HepG2 (cell line): ENCODE data around the gene ACAN. TPM values are rescaled to one million over a fixed set of nuclear protein-coding genes. Genes with fewer than 3 reads are reported as not detected.

Experiments
- ATAC-seq: fragments of 200-7000 bp; cut with Tn5 transposase; 3 replicates; pipeline ENCODE4 v1.9.1; 2020; ENCODE audit warnings: mild to moderate bottlenecking, moderate library complexity
- BruUV-seq: library from RNA; stranded (reverse); fragments of 400-500 nt; replicated peaks from 2 replicates; lab custom pipeline; 2021; lab: Mats Ljungman, UMichigan
- CTCF ChIA-PET: fragments of 300-600 bp; formaldehyde crosslinking; extraction: SDS; loops from one replicate; lab custom pipeline; 2021; ENCODE audit warnings: low total read pairs, inconsistent platforms, low intra/inter-chr PET ratio; lab: Yijun Ruan, JAX
- POLR2A ChIA-PET: fragments of 350-600 bp; sonication (Branson Sonifier 250); formaldehyde crosslinking; loops from one replicate; lab custom pipeline; 2020; ENCODE audit warnings: antibody characterized with exemption, inconsistent platforms; lab: Yijun Ruan, JAX
- DNase-seq: peaks from one replicate; pipeline ENCODE4 v3.0.0-alpha.2; 2015; ENCODE audit warnings: low spot score
- FAIRE-seq: peaks from 3 replicates; lab custom pipeline; 2011; peaks lifted over from hg19 to GRCh38; lab: Jason Lieb, UNC
- H2AFZ ChIP-seq: one replicate; pipeline ENCODE4 v1.6.1; 2011; ENCODE audit warnings: low read length, inconsistent platforms
- H3K27ac ChIP-seq: fragments of 300-600 bp; 3 replicates; pipeline ENCODE4 v1.8.0; 2011; ENCODE audit warnings: mixed run types, mild to moderate bottlenecking, mixed read lengths, low read length, inconsistent platforms; ENCODE audit not compliant: insufficient read depth; ENCODE audit errors: extremely low read length
- H3K27me3 ChIP-seq, 2 experiments: fragments of 200-600 bp in 1 of 2; 2 replicates in 1 of 2; 3 replicates in 1 of 2; pipeline versions ENCODE4 v1.6.0 to v1.8.0; 2011; ENCODE audit warnings: low read length in 2 of 2, mild to moderate bottlenecking in 2 of 2, moderate library complexity in 2 of 2, inconsistent platforms in 1 of 2; ENCODE audit not compliant: insufficient read depth in 2 of 2, control insufficient read depth in 1 of 2
- H3K36me3 ChIP-seq, 2 experiments: fragments of 200-600 bp in 1 of 2; replicated peaks in 1 of 2; 2 replicates in 1 of 2; 3 replicates in 1 of 2; pipeline versions ENCODE4 v1.5.1 to v1.8.0; 2011; ENCODE audit warnings: low read length in 2 of 2, inconsistent platforms in 1 of 2; ENCODE audit not compliant: insufficient read depth in 2 of 2, control insufficient read depth in 1 of 2
- H3K4me1 ChIP-seq: 2 replicates; pipeline ENCODE4 v1.5.1; 2012; ENCODE audit warnings: low read length, inconsistent platforms; ENCODE audit not compliant: insufficient read depth
- H3K4me2 ChIP-seq: 2 replicates; pipeline ENCODE4 v1.6.0; 2011; ENCODE audit warnings: low read depth, low read length, inconsistent platforms
- H3K4me3 ChIP-seq, 3 experiments: fragments of 200-600 bp in 1 of 3; sonication (generic), shearing (Covaris generic) in 1 of 3; replicated peaks in 1 of 3; 2 replicates each; pipeline ENCODE4 v1.5.1; 2011 to 2016; ENCODE audit warnings: low read length in 3 of 3, inconsistent platforms in 2 of 3, low read depth in 2 of 3, mild to moderate bottlenecking in 2 of 3, control low read depth in 1 of 3, mixed read lengths in 1 of 3; ENCODE audit not compliant: insufficient read depth in 1 of 3
- H3K79me2 ChIP-seq: one replicate; pipeline ENCODE4 v1.6.1; 2011; ENCODE audit warnings: low read length, inconsistent platforms; ENCODE audit not compliant: insufficient read depth
- H3K9ac ChIP-seq: 2 replicates; pipeline ENCODE4 v1.6.0; 2011; ENCODE audit warnings: mild to moderate bottlenecking, low read depth, low read length, inconsistent platforms; ENCODE audit not compliant: insufficient read depth
- H3K9me3 ChIP-seq: 2 replicates; pipeline ENCODE4 v1.5.1; 2012; ENCODE audit warnings: mild to moderate bottlenecking, low read length
- H4K20me1 ChIP-seq: 2 replicates; pipeline ENCODE4 v1.6.0; 2011; ENCODE audit warnings: inconsistent platforms, mild to moderate bottlenecking, low read length, moderate library complexity; ENCODE audit not compliant: insufficient read depth
- ARID3A ChIP-seq: IDR thresholded peaks from 2 replicates; pipeline ENCODE4 v1.6.1; 2012; ENCODE audit warnings: low read depth, low read length, improper control_type of control experiment
- CAMTA2 ChIP-seq: sonication (generic); formaldehyde crosslinking; IDR thresholded peaks from 2 replicates; pipeline ENCODE4 v1.4.0; 2020; ENCODE audit warnings: mild to moderate bottlenecking, missing genetic modification reagents, borderline replicate concordance
- GMEB2 ChIP-seq: IDR thresholded peaks from 2 replicates; pipeline ENCODE4 v1.6.1; 2016; ENCODE audit warnings: missing biosample characterization, missing genetic modification reagents, low read depth
- HMGXB3 ChIP-seq: sonication (generic); formaldehyde crosslinking; IDR thresholded peaks from 2 replicates; pipeline ENCODE4 v1.4.0; 2020; ENCODE audit warnings: missing genetic modification reagents, borderline replicate concordance
- KLF9 ChIP-seq: IDR thresholded peaks from 2 replicates; pipeline ENCODE4 v1.6.1; 2016; ENCODE audit warnings: low read depth
- NFRKB ChIP-seq: fragments of 450-650 bp; IDR thresholded peaks from 2 replicates; pipeline ENCODE4 v1.6.1; 2017
- ZBTB7B ChIP-seq: sonication (generic); formaldehyde crosslinking; IDR thresholded peaks from 2 replicates; pipeline ENCODE4 v1.4.0; 2020; ENCODE audit warnings: missing genetic modification reagents
- ZFY ChIP-seq: sonication (generic); formaldehyde crosslinking; IDR thresholded peaks from 2 replicates; pipeline ENCODE4 v1.4.0; 2020; ENCODE audit warnings: missing genetic modification reagents
- ZNF350 ChIP-seq: sonication (generic); formaldehyde crosslinking; IDR thresholded peaks from 2 replicates; pipeline ENCODE4 v1.4.0; 2020; ENCODE audit warnings: mild to moderate bottlenecking, low read depth, missing genetic modification reagents, borderline replicate concordance
- WGBS: methylation state at CpG from one replicate; pipeline ENCODE4 v1.1.6; 2017; ENCODE audit warnings: low lambda C conversion rate; 5-methylcytosine and 5-hydroxymethylcytosine counted together
- in situ Hi-C: cut with HindIII; loops from 2 replicates; pipeline ENCODE4 v1.10.0; 2017; ENCODE audit warnings: low pct_unique_long_range_greater_than_20kb; ENCODE audit not compliant: extremely low pct_ligation_motif_present
- intact Hi-C: fragments of 100-400 bp; cut with micrococcal nuclease; formaldehyde crosslinking; loops from one replicate; pipeline ENCODE4 v1.10.0; 2022; ENCODE audit not compliant: unreplicated experiment
- polyA plus RNA-seq, 8 experiments: library from polyadenylated mRNA; depleted of rRNA in 3 of 8; stranded (reverse) in 7 of 8; unstranded in 1 of 8; fragments of >200 nt; fragmentation: Illumina TruSeq in 4 of 8; extraction: Trizol in 4 of 8; gene quantifications; 2 replicates each; pipeline versions ENCODE4 v1.2.1 to v1.2.3, GENCODE V29; 2011 to 2016; ENCODE audit warnings: low read depth in 4 of 8, missing spikeins in 1 of 8, mixed read lengths in 1 of 8; ENCODE audit not compliant: insufficient read depth in 1 of 8
- total RNA-seq, 5 experiments: library from RNA; depleted of rRNA; stranded (reverse); fragments of >200 nt; fragmentation: Illumina TruSeq; extraction: Trizol; gene quantifications; 2 replicates each; pipeline ENCODE4 v1.2.3, GENCODE V29; 2016; ENCODE audit warnings: low read depth in 1 of 5
- TF ChIP-seq, protein P1 (sequence below): IDR thresholded peaks from 2 replicates; pipeline ENCODE4 v1.6.1; 2012; ENCODE audit warnings: inconsistent platforms
- TF ChIP-seq, protein P2 (sequence below): sonication (generic); formaldehyde crosslinking; IDR thresholded peaks from 2 replicates; pipeline ENCODE4 v1.5.0; 2020; ENCODE audit warnings: mild to moderate bottlenecking, low read depth, missing genetic modification reagents, borderline replicate concordance

The ACAN gene
- total and polyA plus RNA-seq, 2 of the 13 experiments (the other 11 are each of a cell fraction or from before 2014, with no cell fraction given): not detected

GRCh38 chr15:88812133-88812532 is 8.9 kb downstream of the ACAN start:
- Histone ChIP-seq H3K4me2 (no peak overlapping the region), H3K9ac (no peak overlapping the region), H3K4me3 (no peak overlapping the region), H2AFZ (no peak overlapping the region), H3K36me3 (no peaks in the 10 kb centered on the region), H3K27ac (no peak overlapping the region), H4K20me1 (no peaks in the 10 kb centered on the region), H3K79me2 (no peaks in the 10 kb centered on the region), H3K27me3 (peaks cover 2 to 17% of the 10 kb centered on the region in 2 experiments; a peak in 3 of 5 replicates), H3K9me3 (no peaks in the 10 kb centered on the region), H3K4me1 (no peaks in the 10 kb centered on the region)
- in situ Hi-C loops: no loop called here
- DNase-seq (no peak), ATAC-seq (no peak), FAIRE-seq (no peak)
- intact Hi-C loops: no loop called here
- BruUV-seq: no TSS peak
- WGBS: 0% methylated on average over 3 of the region's 4 CpGs
- ChIA-PET CTCF (no interaction called here), POLR2A (no interaction called here)
- no peak for TF ChIP-seq ZFY (CRISPR knock-in tag)
- TF ChIP-seq GMEB2 (CRISPR knock-in tag): no peak
- TF ChIP-seq, protein P1, sequence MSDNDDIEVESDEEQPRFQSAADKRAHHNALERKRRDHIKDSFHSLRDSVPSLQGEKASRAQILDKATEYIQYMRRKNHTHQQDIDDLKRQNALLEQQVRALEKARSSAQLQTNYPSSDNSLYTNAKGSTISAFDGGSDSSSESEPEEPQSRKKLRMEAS: no peak
- no peak for TF ChIP-seq ARID3A
- no peak for TF ChIP-seq CAMTA2 (CRISPR knock-in tag)
- no peak for TF ChIP-seq HMGXB3 (CRISPR knock-in tag)
- no peak for TF ChIP-seq KLF9 (CRISPR knock-in tag)
- no peak for TF ChIP-seq NFRKB
- TF ChIP-seq, protein P2, sequence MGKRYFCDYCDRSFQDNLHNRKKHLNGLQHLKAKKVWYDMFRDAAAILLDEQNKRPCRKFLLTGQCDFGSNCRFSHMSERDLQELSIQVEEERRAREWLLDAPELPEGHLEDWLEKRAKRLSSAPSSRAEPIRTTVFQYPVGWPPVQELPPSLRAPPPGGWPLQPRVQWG: no peak
- no peak for TF ChIP-seq ZNF350 (CRISPR knock-in tag)
- TF ChIP-seq ZBTB7B (CRISPR knock-in tag): no peak
